ENCODE results near the gene APMAP. TPM values are rescaled to one million over a fixed set of nuclear protein-coding genes. Genes with fewer than 3 reads are reported as not detected.
"Not testable (repeated sequence)": the region's sequence is repeated elsewhere in the genome, so short reads cannot be mapped to it uniquely, and the experiment has no call there.

APMAP gene
- total and polyA plus RNA-seq, 2 experiments from 2014 or later, result 110 to 123 TPM

- Histone ChIP-seq H3K4me1 (ENCODE audit: insufficient read depth) (peaks cover 10% of the 10 kb centered on the region), H3K4me3 (no peak overlapping the region), H3K36me3 (replicated peaks; ENCODE audit: insufficient read depth, low read depth) (no peaks in the 10 kb centered on the region), H3K4me2 (no peak overlapping the region), H2AFZ (no peak overlapping the region), H3K9me2 (replicated peaks; ENCODE audit: insufficient read depth) (no peaks in the 10 kb centered on the region), H3K79me2 (no peaks in the 10 kb centered on the region), H3K9me3 (ENCODE audit: low read depth) (no peaks in the 10 kb centered on the region), H3K27me3 (no peaks in the 10 kb centered on the region), H3K27ac (no peak overlapping the region), H4K20me1 (ENCODE audit: insufficient read depth, poor library complexity, severe bottlenecking) (no peaks in the 10 kb centered on the region)
- TF ChIP-seq EZH2 (IDR thresholded peaks at IDR 0.05; ENCODE audit: borderline replicate concordance), result no peak
- TF ChIP-seq, protein P1, sequence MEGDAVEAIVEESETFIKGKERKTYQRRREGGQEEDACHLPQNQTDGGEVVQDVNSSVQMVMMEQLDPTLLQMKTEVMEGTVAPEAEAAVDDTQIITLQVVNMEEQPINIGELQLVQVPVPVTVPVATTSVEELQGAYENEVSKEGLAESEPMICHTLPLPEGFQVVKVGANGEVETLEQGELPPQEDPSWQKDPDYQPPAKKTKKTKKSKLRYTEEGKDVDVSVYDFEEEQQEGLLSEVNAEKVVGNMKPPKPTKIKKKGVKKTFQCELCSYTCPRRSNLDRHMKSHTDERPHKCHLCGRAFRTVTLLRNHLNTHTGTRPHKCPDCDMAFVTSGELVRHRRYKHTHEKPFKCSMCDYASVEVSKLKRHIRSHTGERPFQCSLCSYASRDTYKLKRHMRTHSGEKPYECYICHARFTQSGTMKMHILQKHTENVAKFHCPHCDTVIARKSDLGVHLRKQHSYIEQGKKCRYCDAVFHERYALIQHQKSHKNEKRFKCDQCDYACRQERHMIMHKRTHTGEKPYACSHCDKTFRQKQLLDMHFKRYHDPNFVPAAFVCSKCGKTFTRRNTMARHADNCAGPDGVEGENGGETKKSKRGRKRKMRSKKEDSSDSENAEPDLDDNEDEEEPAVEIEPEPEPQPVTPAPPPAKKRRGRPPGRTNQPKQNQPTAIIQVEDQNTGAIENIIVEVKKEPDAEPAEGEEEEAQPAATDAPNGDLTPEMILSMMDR (IDR thresholded peaks at IDR 0.05; ENCODE audit: poor library complexity), result no peak
- no peak for TF ChIP-seq EZH2phosphoT487 (IDR thresholded peaks at IDR 0.05; ENCODE audit: low read depth, severe bottlenecking, unreplicated experiment)
- 97% methylated on average over 5 of the region's 7 CpGs for WGBS (ENCODE audit: low lambda C conversion rate, missing lambda C conversion rate)
- no peak for DNase-seq (ENCODE audit: low spot score)
Observed at GRCh38 chr20:24933266-24933908, 59.2 kb downstream of the APMAP start.

DNA sequence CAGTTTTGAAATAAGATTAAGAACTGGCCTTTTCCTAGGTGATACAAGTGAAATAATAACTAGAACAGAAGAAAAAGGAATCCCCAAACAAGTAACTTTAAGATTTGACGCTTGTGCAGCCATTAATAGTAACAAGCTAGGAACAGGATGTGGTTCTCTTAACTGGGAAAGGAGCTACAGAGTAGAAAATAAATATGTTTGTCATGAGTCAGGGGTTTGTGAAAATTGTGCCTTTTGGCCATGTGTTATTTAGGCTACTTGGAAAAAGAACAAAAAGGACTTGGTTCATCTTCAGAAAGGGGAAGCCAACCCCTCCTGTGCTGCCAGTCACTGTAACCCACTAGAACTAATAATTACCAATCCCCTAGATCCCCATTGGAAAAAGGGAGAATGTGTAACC is 60.7 kb downstream of the APMAP start:
- not testable (repeated sequence) for H3K4me1 ChIP-seq (ENCODE audit: insufficient read depth); H3K79me2 ChIP-seq; H3K27me3 ChIP-seq; H4K20me1 ChIP-seq (ENCODE audit: insufficient read depth, poor library complexity, severe bottlenecking); DNase-seq (ENCODE audit: low spot score); H3K4me3 ChIP-seq; H3K36me3 ChIP-seq (replicated peaks; ENCODE audit: insufficient read depth, low read depth); H3K9me2 ChIP-seq (replicated peaks; ENCODE audit: insufficient read depth); H2AFZ ChIP-seq; H3K4me2 ChIP-seq; H3K9me3 ChIP-seq (ENCODE audit: low read depth)
- peak overlapping the region; percentile 90 for H3K27ac ChIP-seq
- 92% methylated on average over 1 of the region's 1 CpG for WGBS (ENCODE audit: low lambda C conversion rate, missing lambda C conversion rate)

- H3K27ac ChIP-seq, result peak overlapping the region; percentile 90
- 57% methylated on average over 15 of the region's 15 CpGs for whole genome bisulfite sequencing (ENCODE audit: low lambda C conversion rate, missing lambda C conversion rate)
- H3K9me2 ChIP-seq (replicated peaks; ENCODE audit: insufficient read depth); DNase-seq (ENCODE audit: low spot score); H3K4me3 ChIP-seq; H3K9me3 ChIP-seq (ENCODE audit: low read depth); H4K20me1 ChIP-seq (ENCODE audit: insufficient read depth, poor library complexity, severe bottlenecking); H3K27me3 ChIP-seq; H3K36me3 ChIP-seq (replicated peaks; ENCODE audit: insufficient read depth, low read depth); H3K4me1 ChIP-seq (ENCODE audit: insufficient read depth); H3K79me2 ChIP-seq; H2AFZ ChIP-seq: not testable (repeated sequence)
- H3K4me2 ChIP-seq, result peak overlapping the region; percentile 66
- TF ChIP-seq, protein P1 (IDR thresholded peaks at IDR 0.05; ENCODE audit: poor library complexity), result peak; percentile 46
Observed at GRCh38 chr20:24930724-24931688, 61.5 kb downstream of the APMAP start.
